ENCODE results near the gene VAV3.
"Not testable (repeated sequence)": the region's sequence is repeated elsewhere in the genome, so short reads cannot be mapped to it uniquely, and the experiment has no call there.

VAV3 gene

GRCh38 chr1:107844541-107845194 lies 120.3 kb downstream of the VAV3 start:
- in situ Hi-C loops (cut with HindIII; ENCODE audit: low sequenced_read_pairs): not testable (repeated sequence)

- in situ Hi-C loops (cut with HindIII; ENCODE audit: low sequenced_read_pairs): no loop called here
Measured at GRCh38 chr1:107843989-107844388, 121.0 kb downstream of the VAV3 start.

GRCh38 chr1:107842241-107842640 lies 122.7 kb downstream of the VAV3 start:
- in situ Hi-C loops (cut with HindIII; ENCODE audit: low sequenced_read_pairs): no loop called here

GRCh38 chr1:107840725-107841124 lies 124.3 kb downstream of the VAV3 start:
- in situ Hi-C loops (cut with HindIII; ENCODE audit: low sequenced_read_pairs): no loop called here

GRCh38 chr1:107838056-107838455 lies 126.9 kb downstream of the VAV3 start:
- in situ Hi-C loops (cut with HindIII; ENCODE audit: low sequenced_read_pairs): no loop called here

- in situ Hi-C loops (cut with HindIII; ENCODE audit: low sequenced_read_pairs): no loop called here
Measured at GRCh38 chr1:107835151-107835670, 129.8 kb downstream of the VAV3 start.

- in situ Hi-C loops (cut with HindIII; ENCODE audit: low sequenced_read_pairs): no loop called here
Measured at GRCh38 chr1:107833061-107833460, 131.9 kb downstream of the VAV3 start.

- in situ Hi-C loops (cut with HindIII; ENCODE audit: low sequenced_read_pairs): no loop called here
Measured at GRCh38 chr1:107831921-107832320, 133.1 kb downstream of the VAV3 start.

- in situ Hi-C loops (cut with HindIII; ENCODE audit: low sequenced_read_pairs): no loop called here
Measured at GRCh38 chr1:107830526-107830925, 134.5 kb downstream of the VAV3 start.

- in situ Hi-C loops (cut with HindIII; ENCODE audit: low sequenced_read_pairs): no loop called here
Measured at GRCh38 chr1:107830075-107830474, 134.9 kb downstream of the VAV3 start.

- in situ Hi-C loops (cut with HindIII; ENCODE audit: low sequenced_read_pairs): no loop called here
Measured at GRCh38 chr1:107829036-107829770, 135.8 kb downstream of the VAV3 start.

GRCh38 chr1:107824946-107825345 lies 140.0 kb downstream of the VAV3 start:
- in situ Hi-C loops (cut with HindIII; ENCODE audit: low sequenced_read_pairs): no loop called here

GRCh38 chr1:107821340-107821739 lies 143.6 kb downstream of the VAV3 start:
- in situ Hi-C loops (cut with HindIII; ENCODE audit: low sequenced_read_pairs): no loop called here

- in situ Hi-C loops (cut with HindIII; ENCODE audit: low sequenced_read_pairs): no loop called here
Measured at GRCh38 chr1:107820801-107821200, 144.2 kb downstream of the VAV3 start.

GRCh38 chr1:107817935-107818334 lies 147.0 kb downstream of the VAV3 start:
- in situ Hi-C loops (cut with HindIII; ENCODE audit: low sequenced_read_pairs): no loop called here

GRCh38 chr1:107817206-107817605 lies 147.8 kb downstream of the VAV3 start:
- in situ Hi-C loops (cut with HindIII; ENCODE audit: low sequenced_read_pairs): no loop called here

- in situ Hi-C loops (cut with HindIII; ENCODE audit: low sequenced_read_pairs): no loop called here
Measured at GRCh38 chr1:107810291-107810951, 154.6 kb downstream of the VAV3 start.

- in situ Hi-C loops (cut with HindIII; ENCODE audit: low sequenced_read_pairs): no loop called here
Measured at GRCh38 chr1:107807855-107808254, 157.1 kb downstream of the VAV3 start.

- in situ Hi-C loops (cut with HindIII; ENCODE audit: low sequenced_read_pairs): no loop called here
Measured at GRCh38 chr1:107807405-107807804, 157.6 kb downstream of the VAV3 start.

GRCh38 chr1:107806902-107807301 lies 158.1 kb downstream of the VAV3 start:
- in situ Hi-C loops (cut with HindIII; ENCODE audit: low sequenced_read_pairs): no loop called here

- in situ Hi-C loops (cut with HindIII; ENCODE audit: low sequenced_read_pairs): no loop called here
Measured at GRCh38 chr1:107804741-107805140, 160.2 kb downstream of the VAV3 start.

- in situ Hi-C loops (cut with HindIII; ENCODE audit: low sequenced_read_pairs): no loop called here
Measured at GRCh38 chr1:107804134-107804533, 160.8 kb downstream of the VAV3 start.

Measured in DLD1 (cell line).